GM21360 (cell line): ENCODE measurements around the gene STAT4.

ENCODE experiments used
- ATAC-seq: cut with Tn5 transposase; IDR thresholded peaks from one replicate; pipeline ENCODE4 v1.9.1; 2021; ENCODE audit warnings: mild to moderate bottlenecking, moderate library complexity; ENCODE audit not compliant: unreplicated experiment

STAT4 gene

GRCh38 chr2:191149391-191149790 lies 1.4 kb downstream of the STAT4 start:
- ATAC-seq, result no peak

GRCh38 chr2:191148791-191149190 lies 2.0 kb downstream of the STAT4 start:
- ATAC-seq, result no peak

- ATAC-seq, result no peak
Observed at GRCh38 chr2:191148281-191148680, 2.5 kb downstream of the STAT4 start.

- no peak for ATAC-seq
Observed at GRCh38 chr2:191145769-191146471, 4.9 kb downstream of the STAT4 start.

- ATAC-seq, result no peak
Observed at GRCh38 chr2:191144217-191144616, 6.6 kb downstream of the STAT4 start.

- ATAC-seq, result no peak
Observed at GRCh38 chr2:191143791-191144190, 7.0 kb downstream of the STAT4 start.

GRCh38 chr2:191128911-191129304 lies 21.9 kb downstream of the STAT4 start:
- ATAC-seq, result no peak

GRCh38 chr2:191128172-191128910 lies 22.5 kb downstream of the STAT4 start:
- ATAC-seq, result peak; percentile 90

GRCh38 chr2:191127235-191127634 lies 23.6 kb downstream of the STAT4 start:
- no peak for ATAC-seq

- ATAC-seq, result no peak
Observed at GRCh38 chr2:191126386-191127085, 24.3 kb downstream of the STAT4 start.

- no peak for ATAC-seq
Observed at GRCh38 chr2:191125646-191126045, 25.1 kb downstream of the STAT4 start.

GRCh38 chr2:191122638-191123294 lies 28.0 kb downstream of the STAT4 start:
- peak; percentile 83 for ATAC-seq

- no peak for ATAC-seq
Observed at GRCh38 chr2:191117341-191117740, 33.5 kb downstream of the STAT4 start.

- ATAC-seq, result peak; percentile 28
Observed at GRCh38 chr2:191115804-191116203, 35.0 kb downstream of the STAT4 start.

GRCh38 chr2:191115391-191115790 lies 35.4 kb downstream of the STAT4 start:
- peak; percentile 52 for ATAC-seq

- peak; percentile 73 for ATAC-seq
Observed at GRCh38 chr2:191114403-191114886, 36.3 kb downstream of the STAT4 start.

GRCh38 chr2:191113761-191114160 lies 37.0 kb downstream of the STAT4 start:
- ATAC-seq, result no peak

- no peak for ATAC-seq
Observed at GRCh38 chr2:191112448-191112901, 38.3 kb downstream of the STAT4 start.

- no peak for ATAC-seq
Observed at GRCh38 chr2:191109888-191110287, 40.9 kb downstream of the STAT4 start.

- no peak for ATAC-seq
Observed at GRCh38 chr2:191108331-191108730, 42.5 kb downstream of the STAT4 start.

- no peak for ATAC-seq
Observed at GRCh38 chr2:191105082-191105481, 45.7 kb downstream of the STAT4 start.
